ENCODE data around the gene CAAP1. TPM values are rescaled to one million over a fixed set of nuclear protein-coding genes. Genes with fewer than 3 reads are reported as not detected.

CAAP1 gene
- total RNA-seq, 2 donors from 2014 or later, result 19.0 to 20.4 TPM

- no peak overlapping the region for H3K27ac ChIP-seq
- DNase-seq (ENCODE audit: low spot score) (no peak), ATAC-seq (ENCODE audit: insufficient number of reproducible peaks, low FRiP score, low read depth) (no peak)
- H3K27me3 ChIP-seq (replicated peaks; ENCODE audit: insufficient read depth), result no peaks in the 10 kb centered on the region
- H3K4me3 ChIP-seq, result no peak overlapping the region
- no peak for TF ChIP-seq CTCF (IDR thresholded peaks at IDR 0.05)
- H3K36me3 ChIP-seq, result no peaks in the 10 kb centered on the region
- no peaks in the 10 kb centered on the region for H3K4me1 ChIP-seq (ENCODE audit: control insufficient read depth in 1 of 2, low read depth in 2 of 2)
- H3K9me3 ChIP-seq, result no peaks in the 10 kb centered on the region
Measured at GRCh38 chr9:26791274-26791673, 101.3 kb downstream of the CAAP1 start.

Other genes with a start within 250 kb of the CAAP1 start
- 10 to 100 TPM; 33.2 to 34.1 TPM for gene PLAA, start 54.4 kb upstream of the CAAP1 start, total RNA-seq
- gene IFT74, start 63.6 kb upstream of the CAAP1 start, total RNA-seq, result 10 to 100 TPM; 12.5 to 41.4 TPM
- not detected for gene LRRC19, start 112.9 kb upstream of the CAAP1 start, total RNA-seq
- 10 to 100 TPM in 1 of 2 donors, 1 to 10 TPM in 1; 8.4 to 14.9 TPM for gene TEK, start 216.4 kb upstream of the CAAP1 start, total RNA-seq